ENCODE data around the gene FGF4.
"Not testable (repeated sequence)": the region's sequence is repeated elsewhere in the genome, so short reads cannot be mapped to it uniquely, and the experiment has no call there.

FGF4 gene

GRCh38 chr11:69773626-69774353, 1.4 kb downstream of the FGF4 start:
- no peak for DNase-seq (ENCODE audit: low spot score)

GRCh38 chr11:69771466-69771865, 3.7 kb downstream of the FGF4 start:
- no peak for DNase-seq (ENCODE audit: low spot score)

- no peak for DNase-seq (ENCODE audit: low spot score)
Observed at GRCh38 chr11:69770540-69770939, 4.6 kb downstream of the FGF4 start.

GRCh38 chr11:69765498-69765995, 9.6 kb downstream of the FGF4 start:
- DNase-seq (ENCODE audit: low spot score) = no peak

GRCh38 chr11:69764918-69765317, 10.2 kb downstream of the FGF4 start:
- DNase-seq (ENCODE audit: low spot score) = not testable (repeated sequence)

- DNase-seq (ENCODE audit: low spot score) = no peak
Observed at GRCh38 chr11:69760319-69760718, 14.8 kb downstream of the FGF4 start.

- DNase-seq (ENCODE audit: low spot score) = no peak
Observed at GRCh38 chr11:69752890-69753289, 22.3 kb downstream of the FGF4 start.

GRCh38 chr11:69750875-69751597, 24.1 kb downstream of the FGF4 start:
- DNase-seq (ENCODE audit: low spot score) = no peak

- no peak for DNase-seq (ENCODE audit: low spot score)
Observed at GRCh38 chr11:69750108-69750850, 24.9 kb downstream of the FGF4 start.

GRCh38 chr11:69748637-69749036, 26.5 kb downstream of the FGF4 start:
- DNase-seq (ENCODE audit: low spot score) = no peak

GRCh38 chr11:69746752-69747742, 28.1 kb downstream of the FGF4 start:
- DNase-seq (ENCODE audit: low spot score) = no peak

- no peak for DNase-seq (ENCODE audit: low spot score)
Observed at GRCh38 chr11:69746140-69746539, 29.0 kb downstream of the FGF4 start.

- no peak for DNase-seq (ENCODE audit: low spot score)
Observed at GRCh38 chr11:69745201-69745600, 29.9 kb downstream of the FGF4 start.

GRCh38 chr11:69744435-69744834, 30.7 kb downstream of the FGF4 start:
- no peak for DNase-seq (ENCODE audit: low spot score)

- no peak for DNase-seq (ENCODE audit: low spot score)
Observed at GRCh38 chr11:69734841-69735240, 40.3 kb downstream of the FGF4 start.

- no peak for DNase-seq (ENCODE audit: low spot score)
Observed at GRCh38 chr11:69734367-69734766, 40.8 kb downstream of the FGF4 start.

- DNase-seq (ENCODE audit: low spot score) = no peak
Observed at GRCh38 chr11:69732910-69733309, 42.2 kb downstream of the FGF4 start.

GRCh38 chr11:69731110-69731509, 44.0 kb downstream of the FGF4 start:
- no peak for DNase-seq (ENCODE audit: low spot score)

- DNase-seq (ENCODE audit: low spot score) = no peak
Observed at GRCh38 chr11:69730500-69730899, 44.6 kb downstream of the FGF4 start.

GRCh38 chr11:69729252-69729651, 45.9 kb downstream of the FGF4 start:
- DNase-seq (ENCODE audit: low spot score) = no peak

GRCh38 chr11:69727266-69727665, 47.9 kb downstream of the FGF4 start:
- DNase-seq (ENCODE audit: low spot score) = no peak

GRCh38 chr11:69726481-69726880, 48.7 kb downstream of the FGF4 start:
- no peak for DNase-seq (ENCODE audit: low spot score)
